KG1 (cell line): ENCODE measurements around the gene S100A16.
"Not testable (repeated sequence)": the region's sequence is repeated elsewhere in the genome, so short reads cannot be mapped to it uniquely, and the experiment has no call there.

Source experiments
- DNase-seq: peaks from one replicate; lab custom pipeline; 2025; lab: John Stamatoyannopoulos, UW

Gene S100A16

DNA sequence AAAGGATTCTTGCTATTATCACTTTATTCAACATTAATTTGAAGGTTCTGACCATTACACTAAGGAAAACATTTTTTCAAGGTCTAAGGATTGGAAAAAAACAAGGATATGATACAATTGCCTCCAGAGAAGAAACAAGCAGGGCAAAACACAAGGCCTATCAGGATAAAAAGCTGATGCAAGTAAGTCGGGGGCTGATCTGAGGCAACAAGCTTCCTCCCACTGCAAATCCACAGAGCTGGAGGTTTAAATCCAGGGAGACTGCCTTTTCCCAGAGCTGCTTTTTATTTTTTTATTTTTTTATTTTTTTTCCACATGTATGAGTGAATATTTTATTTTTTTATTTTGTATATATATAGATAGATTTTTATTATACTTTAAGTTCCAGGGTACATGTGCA lies 27.9 kb downstream of the S100A16 start:
- DNase-seq: no peak

DNA sequence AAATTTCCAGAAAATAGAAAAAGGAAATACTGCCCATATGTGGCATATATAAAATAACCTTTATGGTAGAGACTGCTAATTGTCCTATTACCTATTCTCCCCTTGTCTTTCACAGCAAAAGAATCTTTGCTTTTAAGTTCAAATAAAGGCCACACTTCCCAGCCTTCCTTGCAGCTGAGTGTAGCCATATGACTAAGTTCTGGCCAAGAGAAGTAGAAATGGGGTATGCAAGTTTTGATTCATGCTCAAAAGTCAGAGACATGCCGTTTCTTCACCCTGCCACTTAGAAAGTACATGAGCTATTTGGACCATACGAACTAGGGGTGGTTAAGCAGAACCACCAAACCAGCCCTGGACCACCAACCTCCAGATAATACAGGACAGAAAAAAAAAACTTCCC lies 29.0 kb downstream of the S100A16 start:
- DNase-seq: no peak

DNA sequence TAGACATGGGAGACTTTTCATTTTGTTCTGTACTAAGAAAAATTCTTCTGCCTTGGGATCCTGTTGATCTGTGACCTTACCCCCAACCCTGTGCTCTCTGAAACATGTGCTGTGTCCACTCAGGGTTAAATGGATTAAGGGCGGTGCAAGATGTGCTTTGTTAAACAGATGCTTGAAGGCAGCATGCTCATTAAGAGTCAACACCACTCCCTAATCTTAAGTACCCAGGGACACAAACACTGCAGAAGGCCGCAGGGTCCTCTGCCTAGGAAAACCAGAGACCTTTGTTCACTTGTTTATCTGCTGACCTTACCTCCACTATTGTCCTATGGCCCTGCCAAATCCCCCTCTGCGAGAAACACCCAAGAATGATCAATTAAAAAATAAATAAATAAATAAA lies 29.4 kb downstream of the S100A16 start:
- DNase-seq: not testable (repeated sequence)

DNA sequence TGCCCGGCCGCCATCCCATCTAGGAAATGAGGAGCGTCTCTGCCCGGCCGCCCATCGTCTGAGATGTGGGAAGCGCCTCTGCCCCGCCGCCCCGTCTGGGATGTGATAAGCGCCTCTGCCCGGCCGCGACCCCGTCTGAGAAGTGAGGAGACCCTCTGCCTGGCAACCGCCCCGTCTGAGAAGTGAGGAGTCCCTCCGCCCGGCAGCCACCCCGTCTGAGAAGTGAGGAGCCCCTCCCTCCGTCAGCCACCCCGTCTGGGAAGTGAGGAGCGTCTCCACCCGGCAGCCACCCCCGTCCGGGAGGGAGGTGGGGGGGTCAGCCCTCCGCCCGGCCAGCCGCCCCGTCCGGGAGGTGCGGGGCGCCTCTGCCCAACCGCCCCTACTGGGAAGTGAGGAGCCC lies 30.1 kb downstream of the S100A16 start:
- not testable (repeated sequence) for DNase-seq

DNA sequence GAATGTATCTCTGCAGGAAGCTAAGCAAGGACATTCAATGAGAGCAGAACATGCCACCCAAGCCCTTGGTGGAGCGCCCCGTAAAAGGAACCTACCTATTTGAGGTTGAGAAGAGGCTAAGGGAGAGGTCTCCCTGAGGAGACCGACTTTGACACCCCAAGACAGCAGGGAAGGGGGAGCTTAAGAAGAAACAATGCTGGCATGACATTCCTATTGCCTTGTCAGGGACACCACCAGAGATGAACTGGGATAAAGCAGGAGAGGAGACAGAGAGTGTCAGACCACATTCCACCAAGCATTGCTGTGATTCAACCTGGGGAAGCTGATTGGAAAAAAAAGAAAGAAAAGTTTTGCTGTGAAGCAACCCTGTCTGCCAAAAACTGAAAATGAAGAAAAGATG lies 34.0 kb downstream of the S100A16 start:
- DNase-seq: no peak

DNA sequence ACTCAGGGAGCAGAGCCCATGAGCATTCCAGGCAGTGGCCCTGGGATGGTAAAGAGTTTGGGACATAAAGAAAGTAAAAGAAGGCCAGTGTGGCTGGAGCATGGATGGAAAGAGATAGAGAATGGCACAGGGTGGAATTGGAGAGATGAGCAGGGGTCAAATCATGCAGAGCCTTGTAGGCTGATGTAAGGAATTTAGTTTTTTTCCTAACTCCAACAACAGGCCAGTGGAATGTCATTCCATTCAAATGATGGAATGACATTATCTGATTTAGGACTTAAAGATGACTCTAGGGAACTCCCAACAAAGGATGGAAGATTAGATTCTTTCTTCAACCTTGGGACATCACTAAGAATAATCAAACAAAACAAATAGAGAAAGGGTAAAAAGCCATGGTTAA lies 34.4 kb downstream of the S100A16 start:
- DNase-seq: no peak

DNA sequence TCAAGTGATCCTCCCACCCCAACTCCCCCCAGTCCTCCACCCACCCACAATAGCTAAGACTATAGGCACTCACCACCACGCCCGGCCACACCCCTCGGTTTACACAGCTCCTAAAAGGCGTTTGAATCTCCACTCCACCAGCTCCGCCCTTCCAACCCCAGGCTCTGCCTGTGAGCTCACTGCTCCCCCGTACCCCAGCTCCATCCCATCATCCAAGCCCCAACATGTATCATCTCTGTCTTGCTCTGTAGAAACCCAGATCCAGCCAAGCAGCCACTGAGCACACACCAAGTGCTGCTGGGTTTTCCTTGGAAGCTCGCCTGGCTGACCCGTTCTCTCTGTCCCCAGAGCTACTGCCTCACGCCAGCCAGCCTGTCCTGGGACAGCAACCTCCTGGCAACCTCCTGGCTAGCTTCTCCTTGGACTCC lies 35.3 kb downstream of the S100A16 start:
- DNase-seq: no peak

DNA sequence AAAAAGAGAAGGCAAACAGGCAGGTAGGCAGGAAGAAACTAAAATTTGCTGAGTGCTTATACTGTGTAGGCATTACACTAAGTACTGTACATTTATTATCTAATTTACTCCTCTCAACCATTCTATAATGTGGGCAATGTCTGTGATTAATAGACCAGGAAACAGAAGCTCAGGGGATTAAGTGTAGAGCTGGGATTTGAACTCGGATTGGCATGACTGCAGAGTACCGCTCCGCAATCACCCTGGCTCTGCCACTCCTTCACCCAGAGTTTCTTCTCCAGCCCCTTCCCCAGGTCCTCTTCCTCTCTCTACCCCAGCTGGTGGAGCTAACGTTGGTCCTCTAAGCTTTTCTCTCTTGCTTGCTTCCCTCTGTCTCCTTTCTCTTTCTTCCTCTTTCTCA lies 35.8 kb downstream of the S100A16 start:
- DNase-seq: no peak

DNA sequence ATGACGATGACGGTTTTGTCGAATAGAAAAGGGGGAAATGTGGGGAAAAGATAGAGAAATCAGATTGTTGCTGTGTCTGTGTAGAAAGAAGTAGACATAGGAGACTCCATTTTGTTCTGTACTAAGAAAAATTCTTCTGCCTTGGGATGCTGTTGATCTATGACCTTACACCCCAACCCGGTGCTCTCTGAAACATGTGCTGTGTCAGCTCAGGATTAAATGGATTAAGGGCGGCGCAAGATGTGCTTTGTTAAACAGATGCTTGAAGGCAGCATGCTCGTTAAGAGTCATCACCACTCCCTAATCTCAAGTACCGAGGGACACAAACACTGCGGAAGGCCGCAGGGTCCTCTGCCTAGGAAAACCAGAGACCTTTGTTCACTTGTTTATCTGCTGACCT lies 37.4 kb downstream of the S100A16 start:
- not testable (repeated sequence) for DNase-seq

DNA sequence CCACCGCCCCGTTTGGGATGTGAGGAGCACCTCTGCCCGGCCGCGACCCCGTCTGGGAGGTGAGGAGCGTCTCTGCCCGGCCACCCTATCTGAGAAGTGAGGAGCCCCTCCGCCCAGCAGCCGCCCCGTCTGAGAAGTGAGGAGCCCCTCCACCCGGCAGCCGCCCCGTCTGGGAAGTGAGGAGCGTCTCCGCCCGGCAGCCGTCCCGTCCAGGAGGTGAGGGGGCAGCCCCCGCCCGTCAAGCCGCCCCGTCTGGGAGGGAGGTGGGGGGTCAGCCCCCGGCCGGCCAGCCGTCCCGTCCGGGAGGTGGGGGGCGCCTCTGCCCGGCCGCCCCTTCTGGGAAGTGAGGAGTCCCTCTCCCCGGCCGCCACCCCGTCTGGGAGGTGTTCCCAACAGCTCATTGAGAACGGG lies 37.9 kb downstream of the S100A16 start:
- not testable (repeated sequence) for DNase-seq

DNA sequence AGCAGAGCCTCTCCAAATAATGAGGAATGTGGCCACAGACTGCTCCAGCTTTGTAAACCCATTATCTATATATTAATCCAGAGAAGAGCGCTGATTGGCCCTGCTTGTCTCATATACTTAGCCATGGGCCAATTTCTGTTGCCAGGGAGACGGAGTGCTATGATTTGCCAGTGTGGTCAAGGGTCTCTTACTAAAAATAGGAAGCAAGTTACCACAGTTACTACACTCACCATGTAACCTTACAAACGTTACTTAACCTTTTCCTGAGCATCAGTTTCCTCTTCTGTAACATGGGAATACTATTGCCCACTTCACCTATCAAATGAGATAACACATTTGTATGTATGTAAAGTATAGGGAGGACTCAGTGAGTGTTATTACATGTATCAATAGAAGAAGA lies 39.6 kb downstream of the S100A16 start:
- no peak for DNase-seq

DNA sequence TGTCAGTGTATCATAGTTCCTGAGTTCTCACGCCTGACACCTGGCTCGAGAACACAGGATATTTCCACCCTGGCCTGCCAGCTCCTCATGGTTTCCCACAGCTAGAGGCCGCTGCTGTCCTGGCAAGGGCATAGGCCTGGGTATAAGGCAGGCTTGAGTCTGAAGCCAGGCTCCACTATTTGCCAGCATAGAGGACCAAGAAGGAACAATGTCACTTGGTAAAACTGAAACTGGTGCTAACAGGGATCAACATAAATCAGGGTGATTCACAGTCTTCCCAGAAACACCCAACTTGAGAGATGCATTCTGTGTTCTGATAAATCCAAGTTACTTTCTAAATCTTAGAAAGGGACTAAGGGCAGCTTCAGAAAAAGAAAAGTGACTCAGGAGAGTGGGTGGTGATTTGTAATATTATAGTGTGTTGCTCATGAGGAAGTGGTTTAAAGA lies 40.3 kb downstream of the S100A16 start:
- DNase-seq: peak; percentile 20

DNA sequence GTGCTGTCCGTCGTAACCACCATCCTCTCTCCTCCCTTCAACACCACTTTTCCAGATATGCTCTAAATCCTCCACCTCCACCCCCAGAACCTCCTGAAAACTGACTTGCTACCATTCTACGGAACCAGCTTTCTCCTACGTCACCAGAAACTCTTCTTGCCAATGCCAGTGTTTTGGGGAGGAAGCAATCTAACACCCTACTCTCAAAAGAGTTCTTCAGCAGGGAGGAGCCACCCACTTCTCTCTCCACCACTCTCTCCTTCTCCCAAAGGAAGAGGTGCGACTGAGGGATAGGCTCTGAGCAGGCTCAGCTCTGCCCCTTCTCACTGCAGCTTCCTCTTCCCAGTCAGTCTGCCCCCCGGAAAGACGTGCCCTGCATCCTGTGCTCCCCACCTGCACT lies 41.2 kb downstream of the S100A16 start:
- DNase-seq: no peak

DNA sequence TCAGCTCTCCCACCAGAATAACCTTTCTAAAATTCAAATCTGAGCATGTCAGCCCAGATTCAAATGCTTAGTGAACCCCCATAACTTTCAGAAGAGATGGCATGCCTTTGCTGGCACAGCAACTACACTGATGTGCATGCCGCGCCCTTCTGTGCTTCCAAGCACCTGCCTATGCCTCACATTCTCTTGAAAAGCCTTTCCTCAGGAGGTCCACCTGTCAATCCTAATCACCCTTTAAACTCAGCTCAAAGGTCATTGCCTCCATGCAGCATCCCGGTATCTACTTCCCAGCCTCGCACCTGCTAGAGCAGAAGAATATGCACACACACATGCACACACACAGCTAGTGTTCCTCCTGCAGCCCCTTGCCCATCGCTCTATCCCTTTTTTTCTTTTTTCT lies 42.1 kb downstream of the S100A16 start:
- no peak for DNase-seq

DNA sequence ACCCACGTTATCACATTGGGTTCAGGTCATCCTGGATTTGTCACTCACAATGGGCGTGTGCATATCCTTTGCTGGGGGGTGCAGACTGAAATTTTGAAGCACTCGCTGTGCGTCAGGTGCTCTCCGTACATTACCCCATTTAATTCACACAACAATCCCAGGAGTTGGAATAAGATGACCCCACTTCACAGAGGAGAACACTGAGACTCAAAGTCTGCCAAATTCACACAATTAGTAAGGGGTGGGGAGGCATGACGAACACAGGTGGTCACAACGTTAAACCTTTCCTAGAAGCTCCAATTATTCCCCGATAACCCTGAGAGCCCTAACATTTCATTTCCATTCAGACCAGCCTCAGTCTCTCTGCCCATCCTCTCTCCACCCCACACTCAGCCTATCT lies 43.5 kb downstream of the S100A16 start:
- no peak for DNase-seq

DNA sequence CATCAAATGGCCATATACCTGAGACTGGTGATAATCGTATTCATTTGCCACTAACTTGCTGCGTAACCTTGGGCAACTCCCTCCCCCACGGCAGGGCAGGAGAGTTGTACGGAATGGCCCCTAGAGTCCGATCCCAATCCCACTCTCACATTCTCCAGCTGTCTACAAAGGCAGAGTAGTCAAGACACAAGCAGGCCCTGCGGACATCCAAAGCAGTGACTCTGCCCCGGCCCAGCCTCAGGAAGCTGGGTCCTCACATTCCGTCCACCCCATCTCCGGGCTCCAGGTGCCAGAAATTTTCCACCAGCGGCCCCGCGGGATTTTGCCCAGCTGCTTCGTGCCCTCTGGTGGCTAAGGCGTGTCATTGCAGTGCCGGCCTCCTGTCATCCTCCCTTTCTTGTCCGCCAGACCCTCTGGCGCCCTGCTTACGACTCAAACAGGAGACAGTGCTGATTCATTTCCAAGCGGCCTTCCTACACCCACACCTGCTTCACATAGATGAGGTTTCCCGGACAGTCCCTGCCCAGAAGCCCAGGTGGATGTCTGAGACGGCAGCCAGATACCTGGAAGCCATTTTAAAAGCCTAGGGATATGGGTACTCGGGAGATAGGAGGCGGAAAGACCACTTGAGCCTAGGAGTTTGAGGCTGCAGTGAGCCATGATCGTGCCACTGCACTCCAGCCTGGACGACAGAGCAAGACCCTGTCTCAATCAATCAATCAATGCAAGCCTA lies 44.4 kb downstream of the S100A16 start:
- peak; percentile 34 for DNase-seq

DNA sequence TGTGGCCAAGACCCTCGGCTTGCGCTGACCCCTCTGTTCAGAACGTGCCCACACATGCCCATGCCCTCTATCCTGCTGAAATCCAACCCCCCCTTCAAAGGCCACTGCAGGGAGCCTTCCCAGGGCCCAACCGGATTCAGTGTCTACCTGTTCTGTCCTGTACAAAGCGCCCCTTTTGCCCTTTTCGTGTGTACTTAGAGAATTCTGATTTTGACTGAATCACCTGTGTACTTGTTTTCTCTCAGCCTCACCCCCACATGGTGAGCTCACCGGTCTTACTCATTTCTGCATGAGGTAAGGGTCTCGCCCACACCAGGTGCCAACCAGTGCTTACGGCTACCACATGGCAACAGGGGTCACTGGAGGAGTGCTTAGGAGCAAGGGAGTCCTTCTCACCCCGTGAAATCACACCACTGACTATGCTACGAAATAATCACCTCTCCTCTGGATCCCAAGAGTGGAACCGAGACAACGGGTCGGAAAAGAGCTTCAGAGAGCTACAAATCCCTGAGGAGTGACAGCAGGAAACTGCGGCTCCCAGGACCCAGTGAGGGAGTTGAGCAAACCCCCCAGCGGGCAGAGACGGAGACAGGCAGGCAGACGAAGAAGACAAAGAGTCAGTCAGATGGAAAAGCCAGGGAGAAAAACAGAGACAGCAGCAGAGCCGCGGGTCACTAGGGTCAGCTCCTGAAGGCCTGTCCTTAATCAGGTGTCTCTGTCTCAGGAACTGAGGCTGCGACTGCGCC lies 45.1 kb downstream of the S100A16 start:
- no peak for DNase-seq

DNA sequence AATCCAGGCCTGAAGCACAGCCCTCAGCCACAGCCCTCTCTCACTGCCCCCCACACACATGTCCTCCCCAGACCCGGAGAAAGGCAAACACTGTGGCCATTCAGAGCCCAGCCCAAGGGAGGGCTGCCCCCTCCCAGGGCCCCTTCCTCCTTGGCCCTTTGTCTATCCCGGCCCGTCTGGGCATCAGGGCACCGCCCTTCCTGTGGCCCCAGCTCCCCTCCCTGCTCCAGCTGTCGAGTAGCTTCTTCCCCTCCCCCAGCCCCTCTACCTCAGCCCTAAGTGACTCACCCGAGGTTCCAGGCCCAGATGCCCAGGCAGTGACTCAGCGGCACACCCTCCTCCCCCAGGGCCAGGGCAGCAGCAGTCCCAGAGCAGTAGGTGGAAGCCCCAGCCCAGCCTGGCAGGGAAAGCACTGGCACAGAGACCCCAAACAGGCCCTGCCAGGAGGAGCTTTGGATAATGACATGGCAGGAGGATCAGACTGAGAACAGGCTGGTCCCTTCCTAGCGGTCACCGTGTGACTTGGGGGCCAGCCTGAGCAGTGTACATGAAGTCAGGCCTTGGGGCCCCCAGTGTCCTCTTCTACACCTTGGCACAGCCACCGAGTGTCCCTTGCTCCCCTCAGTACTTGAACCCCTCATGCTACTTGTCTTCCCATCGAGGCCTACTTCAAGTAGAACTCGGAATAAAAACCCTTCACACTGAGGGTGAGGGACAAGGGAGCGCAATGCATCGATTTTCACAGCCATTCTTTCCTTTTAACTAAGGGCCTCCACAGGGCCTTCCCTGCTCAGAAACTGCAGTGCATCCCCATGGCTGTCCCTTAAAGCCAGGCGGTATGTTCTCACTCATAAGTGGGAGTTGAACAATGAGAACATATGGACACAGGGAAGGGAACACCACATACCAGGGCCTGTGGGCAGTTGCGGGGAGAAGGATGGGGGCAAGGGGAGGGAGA lies 46.2 kb downstream of the S100A16 start:
- peak; percentile 53 for DNase-seq

DNA sequence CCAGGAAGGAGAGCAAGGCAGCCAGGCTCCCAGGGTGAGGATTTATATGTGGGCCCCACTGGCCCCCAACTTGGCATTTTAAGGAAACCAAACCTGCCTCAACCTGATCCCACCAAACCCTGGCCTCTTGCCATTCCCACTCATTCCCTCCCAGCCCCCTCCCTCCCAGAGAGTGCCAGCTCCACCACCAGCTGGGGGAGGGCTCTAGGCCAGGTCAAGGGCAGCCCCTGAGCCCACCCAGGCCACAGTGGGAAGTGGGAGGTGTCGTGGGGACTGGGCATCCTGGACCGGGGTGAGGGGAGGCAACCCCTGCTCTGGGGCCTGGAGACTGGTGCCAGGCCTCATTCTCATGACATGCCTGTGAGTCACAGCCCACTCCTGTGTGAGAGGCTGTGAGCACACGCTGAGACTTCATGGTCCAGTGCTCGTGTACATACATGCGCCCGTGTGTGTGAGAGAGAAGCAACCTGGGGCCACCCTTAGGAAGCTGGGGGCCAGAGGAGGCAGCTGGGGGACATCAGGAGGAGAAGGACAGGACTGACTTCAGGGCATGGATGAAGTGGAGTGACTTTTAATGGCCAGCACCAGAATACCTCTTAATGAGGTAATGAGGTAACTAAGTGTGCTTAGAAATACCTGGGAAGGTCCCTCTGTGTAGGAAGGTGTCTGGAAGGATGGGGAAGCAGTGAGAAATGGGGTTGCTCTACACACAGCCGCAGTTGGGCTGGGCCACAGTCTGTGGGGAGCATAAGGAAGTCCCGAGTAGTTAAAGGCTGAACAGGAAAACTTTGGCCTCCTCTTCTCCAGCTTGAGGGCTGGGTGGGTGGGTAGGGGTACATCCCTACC lies 47.2 kb downstream of the S100A16 start, which contains the start of gene S100A2:
Gene S100A2, minus strand, starts transcription at position 316 of the 846 bp plus-strand sequence. CDS start 1,967 bp downstream, outside the sequence.
- DNase-seq: peak; percentile 58

DNA sequence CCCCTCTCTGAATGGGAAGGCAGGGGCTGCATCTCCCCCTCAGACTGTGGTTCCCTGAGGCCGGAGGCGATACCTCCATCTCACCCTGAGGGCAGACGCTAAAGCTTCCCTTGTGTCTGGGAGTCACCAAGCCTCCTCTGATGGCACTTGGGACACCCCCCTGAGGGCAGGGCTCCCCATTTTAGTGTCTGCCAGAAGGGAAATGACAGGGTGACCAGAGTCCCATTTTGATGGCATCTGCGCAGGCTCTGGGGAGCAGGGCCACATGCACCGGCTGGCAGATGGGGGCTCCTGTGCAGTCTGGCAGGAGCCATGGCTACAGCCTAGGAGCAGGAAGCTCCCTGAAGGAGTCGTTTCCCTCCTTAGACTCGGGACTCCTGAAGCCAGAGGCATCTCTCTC lies 48.9 kb downstream of the S100A16 start:
- no peak for DNase-seq

DNA sequence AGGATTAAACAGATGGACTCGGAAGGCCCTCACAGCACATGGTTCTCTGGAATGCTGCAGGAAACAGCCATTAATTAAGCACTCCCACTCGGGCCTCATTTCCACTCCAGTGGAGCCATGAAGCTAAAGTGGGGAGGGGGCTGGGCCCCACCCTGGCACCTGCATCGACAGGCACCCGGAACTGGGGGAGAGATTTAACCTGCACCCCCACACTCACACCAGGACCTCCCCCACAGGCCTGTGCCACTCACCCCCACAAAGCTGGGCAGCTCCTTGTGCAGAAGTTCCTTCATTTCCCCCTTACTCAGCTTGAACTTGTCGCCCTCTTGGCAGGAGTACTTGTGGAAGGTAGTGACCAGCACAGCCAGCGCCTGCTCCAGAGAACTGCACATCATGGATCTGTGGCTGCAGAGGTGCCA lies 49.4 kb downstream of the S100A16 start:
- DNase-seq: no peak
